HCT116 (cell line): Measurements from ENCODE around the gene ARHGAP28. TPM values are rescaled to one million over a fixed set of nuclear protein-coding genes. Genes with fewer than 3 reads are reported as not detected.

Experiments
- ATAC-seq: fragments of 200-7000 bp; cut with Tn5 transposase; 2 replicates; pipeline ENCODE4 v1.9.1; 2020; ENCODE audit warnings: mild to moderate bottlenecking, moderate library complexity
- BruUV-seq: library from RNA; stranded (reverse); fragments of 400-500 nt; replicated peaks from 2 replicates; lab custom pipeline; 2021; lab: Mats Ljungman, UMichigan
- CTCF ChIA-PET: fragments of 300-600 bp; sonication (Branson Sonifier 250); formaldehyde crosslinking; loops from one replicate; lab custom pipeline; 2021; ENCODE audit warnings: antibody characterized with exemption; lab: Charles Lee
- POLR2A ChIA-PET: fragments of 300-600, 350-600 bp; sonication (Branson Sonifier 250); formaldehyde crosslinking; loops from one replicate; lab custom pipeline; 2021; ENCODE audit warnings: antibody characterized with exemption; lab: Charles Lee
- RAD21 ChIA-PET, 2 experiments: fragments of 300-600 bp; sonication (Branson Sonifier 250); formaldehyde crosslinking; loops; one replicate each; lab custom pipeline; 2023; ENCODE audit warnings: low total read pairs in 2 of 2; ENCODE audit not compliant: uncharacterized antibody in 2 of 2, unreplicated experiment in 2 of 2, low non-redundant PET in 1 of 2; lab: Charles Lee
- DNase-seq: peaks from one replicate; pipeline ENCODE4 v3.0.0-alpha.2; 2010; ENCODE audit warnings: low read depth, low spot score
- H2AFZ ChIP-seq: fragments of 200-600 bp; shearing (Covaris generic), sonication (generic); 2 replicates; pipeline ENCODE4 v1.6.1; 2017; ENCODE audit warnings: low read depth, mixed run types, mixed read lengths, antibody characterized with exemption, low read length; ENCODE audit not compliant: poor library complexity, severe bottlenecking
- H3K27ac ChIP-seq: 2 replicates; pipeline ENCODE4 v1.5.1; 2012; ENCODE audit warnings: low read depth, low read length
- H3K27me3 ChIP-seq: fragments of 200-600 bp; sonication (generic); 2 replicates; pipeline ENCODE4 v1.6.1; 2016; ENCODE audit warnings: mixed run types, low read length, mixed read lengths; ENCODE audit not compliant: insufficient read depth
- H3K36me3 ChIP-seq, 2 experiments: fragments of 200-500 bp in 1 of 2; fragments of 200-600 bp in 1 of 2; sonication (Bioruptor generic) in 1 of 2; sonication (generic) in 1 of 2; 2 replicates each; pipeline versions ENCODE4 v1.5.1 to v1.6.1; 2014 to 2016; ENCODE audit warnings: low read length in 2 of 2, inconsistent platforms in 1 of 2, mixed read lengths in 1 of 2, mixed run types in 1 of 2; ENCODE audit not compliant: insufficient read depth in 2 of 2, control insufficient read depth in 1 of 2
- H3K4me1 ChIP-seq, 2 experiments: fragments of 200-600 bp in 1 of 2; sonication (generic) in 1 of 2; 2 replicates each; pipeline versions ENCODE4 v1.5.1 to v1.6.1; 2012 to 2017; ENCODE audit warnings: low read length in 2 of 2, inconsistent platforms in 1 of 2, mild to moderate bottlenecking in 1 of 2, mixed read lengths in 1 of 2, mixed run types in 1 of 2, moderate library complexity in 1 of 2; ENCODE audit not compliant: insufficient read depth in 2 of 2, control insufficient read depth in 1 of 2
- H3K4me2 ChIP-seq: fragments of 200-600 bp; sonication (generic); 2 replicates; pipeline ENCODE4 v1.6.1; 2017; ENCODE audit warnings: mixed run types, low read length, mixed read lengths
- H3K4me3 ChIP-seq, 2 experiments: fragments of 200-600 bp in 1 of 2; sonication (generic) in 1 of 2; replicated peaks in 1 of 2; 2 replicates each; pipeline ENCODE4 v1.5.1; 2011 to 2016; ENCODE audit warnings: low read length in 2 of 2, control low read depth in 1 of 2, low read depth in 1 of 2, mild to moderate bottlenecking in 1 of 2, mixed read lengths in 1 of 2, mixed run types in 1 of 2
- H3K79me2 ChIP-seq: fragments of 200-600 bp; sonication (generic); 2 replicates; pipeline ENCODE4 v1.6.1; 2017; ENCODE audit warnings: mild to moderate bottlenecking, mixed run types, low read length, moderate library complexity, mixed read lengths; ENCODE audit not compliant: insufficient read depth
- H3K9ac ChIP-seq: fragments of 200-600 bp; sonication (generic); 2 replicates; pipeline ENCODE4 v1.6.1; 2016; ENCODE audit warnings: low read length, mixed read lengths
- H3K9me2 ChIP-seq: fragments of 200-600 bp; sonication (generic), shearing (Covaris generic); 2 replicates; pipeline ENCODE4 v1.6.1; 2017; ENCODE audit warnings: mixed run types, mild to moderate bottlenecking, moderate library complexity; ENCODE audit not compliant: insufficient read depth
- H3K9me3 ChIP-seq, 2 experiments: fragments of 200-500 bp in 1 of 2; fragments of 200-600 bp in 1 of 2; sonication (Bioruptor generic) in 1 of 2; sonication (generic) in 1 of 2; 2 replicates each; pipeline ENCODE4 v1.6.1; 2014 to 2017; ENCODE audit warnings: low read length in 2 of 2, mixed read lengths in 2 of 2, inconsistent platforms in 1 of 2, low read depth in 1 of 2, mild to moderate bottlenecking in 1 of 2, mixed run types in 1 of 2, moderate library complexity in 1 of 2; ENCODE audit not compliant: control insufficient read depth in 1 of 2, insufficient read depth in 1 of 2
- H4K20me1 ChIP-seq: fragments of 200-600 bp; sonication (generic), shearing (Covaris generic); 2 replicates; pipeline ENCODE4 v1.6.1; 2017; ENCODE audit warnings: mixed run types, mild to moderate bottlenecking, moderate library complexity; ENCODE audit not compliant: insufficient read depth
- ATF3 ChIP-seq: IDR thresholded peaks from 2 replicates; pipeline ENCODE4 v1.6.1; 2012
- CEBPB ChIP-seq: IDR thresholded peaks from 2 replicates; pipeline ENCODE4 v1.6.1; 2012; ENCODE audit warnings: low read depth
- CTCF ChIP-seq, 3 experiments: fragments of 200-600 bp in 1 of 3; sonication (generic) in 1 of 3; IDR thresholded peaks in 2 of 3; conservative IDR thresholded peaks in 1 of 3; 2 replicates each; pipeline ENCODE4 v1.5.1; 2012 to 2017; ENCODE audit warnings: low read depth in 2 of 3, low read length in 2 of 3, antibody characterized with exemption in 1 of 3, borderline replicate concordance in 1 of 3, control low read depth in 1 of 3, mild to moderate bottlenecking in 1 of 3, mixed read lengths in 1 of 3, mixed run types in 1 of 3, moderate library complexity in 1 of 3; ENCODE audit not compliant: insufficient read depth in 1 of 3
- EGR1 ChIP-seq: IDR thresholded peaks from 2 replicates; pipeline ENCODE4 v1.6.1; 2012; ENCODE audit warnings: low read depth
- ELF1 ChIP-seq: IDR thresholded peaks from 2 replicates; pipeline ENCODE4 v1.6.1; 2012; ENCODE audit warnings: low read depth, borderline replicate concordance
- EZH2 ChIP-seq: fragments of 200-600 bp; sonication (generic); IDR thresholded peaks from 2 replicates; pipeline ENCODE4 v1.6.1; 2017; ENCODE audit warnings: antibody characterized with exemption, mixed run types
- EZH2phosphoT487 ChIP-seq: fragments of 200-600 bp; IDR thresholded peaks from 2 replicates; pipeline ENCODE4 v1.6.1; 2018; ENCODE audit warnings: antibody characterized with exemption, borderline replicate concordance
- FOSL1 ChIP-seq: IDR thresholded peaks from 2 replicates; pipeline ENCODE4 v1.6.1; 2012; ENCODE audit warnings: low read depth
- JUND ChIP-seq: IDR thresholded peaks from 2 replicates; pipeline ENCODE4 v1.6.1; 2012
- POLR2AphosphoS5 ChIP-seq: IDR thresholded peaks from 2 replicates; pipeline ENCODE4 v1.6.1; 2011; ENCODE audit warnings: mild to moderate bottlenecking, low read depth, low read length, moderate library complexity
- RAD21 ChIP-seq: IDR thresholded peaks from 2 replicates; pipeline ENCODE4 v1.6.1; 2012; ENCODE audit warnings: low read depth, mild to moderate bottlenecking
- SIN3A ChIP-seq: IDR thresholded peaks from 2 replicates; pipeline ENCODE4 v1.6.1; 2012; ENCODE audit warnings: low read depth
- SP1 ChIP-seq: IDR thresholded peaks from 2 replicates; pipeline ENCODE4 v1.6.1; 2012; ENCODE audit warnings: low read depth
- TCF7L2 ChIP-seq: IDR thresholded peaks from 2 replicates; pipeline ENCODE4 v1.7.0; 2011; ENCODE audit warnings: borderline replicate concordance, inconsistent platforms; ENCODE audit not compliant: insufficient read depth, insufficient read length; ENCODE audit errors: extremely low read depth
- ZBTB33 ChIP-seq: IDR thresholded peaks from 2 replicates; pipeline ENCODE4 v1.6.1; 2011; ENCODE audit warnings: mild to moderate bottlenecking, low read length, moderate library complexity; ENCODE audit not compliant: insufficient replicate concordance; ENCODE audit errors: extremely low read depth
- ZFX ChIP-seq: fragments of 450-650 bp; IDR thresholded peaks from 2 replicates; pipeline ENCODE4 v1.6.1; 2017
- ZNF274 ChIP-seq: fragments of 200-500 bp; sonication (Bioruptor generic); IDR thresholded peaks from 2 replicates; pipeline ENCODE4 v1.6.1; 2014; ENCODE audit warnings: mild to moderate bottlenecking, low read depth, low read length, inconsistent platforms
- intact Hi-C: fragments of 100-400 bp; cut with micrococcal nuclease; formaldehyde crosslinking; loops from 2 replicates; pipeline ENCODE4 v1.10.0; 2022
- total RNA-seq: library from RNA; stranded (reverse); gene quantifications from one replicate; pipeline ENCODE4 v1.2.1, GENCODE V29; 2021; ENCODE audit not compliant: unreplicated experiment
- TF ChIP-seq, protein P1 (sequence below): IDR thresholded peaks from 2 replicates; pipeline ENCODE4 v1.6.1; 2012; ENCODE audit warnings: low read depth

Gene ARHGAP28
- total RNA-seq, 1 experiment from 2014 or later: not detected

DNA sequence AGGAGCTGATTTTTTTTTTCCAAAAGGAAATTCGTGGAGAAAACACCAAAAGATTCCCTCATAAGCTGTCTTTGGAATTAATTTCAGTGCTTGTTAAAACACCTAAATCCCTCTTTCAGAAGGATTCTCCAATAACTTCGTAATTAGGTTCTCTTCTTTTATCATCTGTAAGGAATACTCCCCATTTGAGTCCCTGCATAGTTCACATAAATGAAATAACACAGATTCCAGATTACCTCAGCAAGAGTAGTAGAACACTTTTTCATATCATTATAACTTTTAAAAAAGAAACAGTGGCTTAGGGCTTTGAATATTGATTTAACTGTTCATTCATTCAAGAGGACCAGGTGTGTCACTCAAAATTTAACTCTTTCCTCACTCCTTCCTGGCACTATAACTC, 55.5 kb downstream of the ARHGAP28 start:
- no peak for ATAC-seq
- TF ChIP-seq CEBPB (no peak), EZH2 (no peak), ELF1 (no peak), FOSL1 (no peak), EZH2phosphoT487 (no peak), ZBTB33 (no peak), RAD21 (no peak), ZFX (no peak), ZNF274 (no peak), POLR2AphosphoS5 (no peak), TCF7L2 (no peak), EGR1 (no peak), ATF3 (no peak), JUND (no peak), CTCF (IDR thresholded peaks at IDR 0.05 in 2 of 3, conservative IDR thresholded peaks at IDR 0.05 in 1 of 3; ENCODE audit: borderline replicate concordance in 1 of 3, insufficient read depth in 1 of 3, low read depth in 2 of 3, low read length in 2 of 3) (no peak), SIN3A (no peak), SP1 (no peak)
- TF ChIP-seq, protein P1, sequence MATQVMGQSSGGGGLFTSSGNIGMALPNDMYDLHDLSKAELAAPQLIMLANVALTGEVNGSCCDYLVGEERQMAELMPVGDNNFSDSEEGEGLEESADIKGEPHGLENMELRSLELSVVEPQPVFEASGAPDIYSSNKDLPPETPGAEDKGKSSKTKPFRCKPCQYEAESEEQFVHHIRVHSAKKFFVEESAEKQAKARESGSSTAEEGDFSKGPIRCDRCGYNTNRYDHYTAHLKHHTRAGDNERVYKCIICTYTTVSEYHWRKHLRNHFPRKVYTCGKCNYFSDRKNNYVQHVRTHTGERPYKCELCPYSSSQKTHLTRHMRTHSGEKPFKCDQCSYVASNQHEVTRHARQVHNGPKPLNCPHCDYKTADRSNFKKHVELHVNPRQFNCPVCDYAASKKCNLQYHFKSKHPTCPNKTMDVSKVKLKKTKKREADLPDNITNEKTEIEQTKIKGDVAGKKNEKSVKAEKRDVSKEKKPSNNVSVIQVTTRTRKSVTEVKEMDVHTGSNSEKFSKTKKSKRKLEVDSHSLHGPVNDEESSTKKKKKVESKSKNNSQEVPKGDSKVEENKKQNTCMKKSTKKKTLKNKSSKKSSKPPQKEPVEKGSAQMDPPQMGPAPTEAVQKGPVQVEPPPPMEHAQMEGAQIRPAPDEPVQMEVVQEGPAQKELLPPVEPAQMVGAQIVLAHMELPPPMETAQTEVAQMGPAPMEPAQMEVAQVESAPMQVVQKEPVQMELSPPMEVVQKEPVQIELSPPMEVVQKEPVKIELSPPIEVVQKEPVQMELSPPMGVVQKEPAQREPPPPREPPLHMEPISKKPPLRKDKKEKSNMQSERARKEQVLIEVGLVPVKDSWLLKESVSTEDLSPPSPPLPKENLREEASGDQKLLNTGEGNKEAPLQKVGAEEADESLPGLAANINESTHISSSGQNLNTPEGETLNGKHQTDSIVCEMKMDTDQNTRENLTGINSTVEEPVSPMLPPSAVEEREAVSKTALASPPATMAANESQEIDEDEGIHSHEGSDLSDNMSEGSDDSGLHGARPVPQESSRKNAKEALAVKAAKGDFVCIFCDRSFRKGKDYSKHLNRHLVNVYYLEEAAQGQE: no peak
- H2AFZ ChIP-seq: no peak overlapping the region

More for the DNA sequence above, 55.5 kb downstream of the ARHGAP28 start:
- POLR2A ChIA-PET: no interaction called here
- intact Hi-C loops: no loop called here
- Histone ChIP-seq H3K9me3 (peaks cover 0 to 30% of the 10 kb centered on the region in 2 experiments; a peak in 2 of 4 replicates), H3K79me2 (no peaks in the 10 kb centered on the region), H3K9me2 (no peaks in the 10 kb centered on the region), H3K4me2 (no peak overlapping the region), H3K4me1 (no peaks in the 10 kb centered on the region), H3K27ac (no peak overlapping the region), H3K4me3 (no peak overlapping the region), H3K36me3 (no peaks in the 10 kb centered on the region), H4K20me1 (no peaks in the 10 kb centered on the region), H3K27me3 (no peaks in the 10 kb centered on the region), H3K9ac (no peak overlapping the region)
- RAD21 ChIA-PET: no interaction called here
- no peak for DNase-seq
- BruUV-seq: no TSS peak
- CTCF ChIA-PET: no interaction called here
